Ovary (tissue), 3 donors: ENCODE results near the gene NOTO.

Source experiments
- CTCF ChIP-seq, 3 donors: fragments of 450-650 bp in 2 of 3; fragments of 200-600 bp in 1 of 3; IDR thresholded peaks; one replicate each; pipeline versions ENCODE4 v1.5.1 to v1.8.0; 2016 to 2022; ENCODE audit warnings: antibody characterized with exemption in 3 of 3, mild to moderate bottlenecking in 1 of 3
- EP300 ChIP-seq: sonication (generic); formaldehyde crosslinking; IDR thresholded peaks from one replicate; pipeline ENCODE4 v1.6.1; 2017; ENCODE audit warnings: antibody characterized with exemption
- POLR2A ChIP-seq: fragments of 450-650 bp; IDR thresholded peaks from one replicate; pipeline ENCODE4 v1.6.1; 2017; ENCODE audit warnings: antibody characterized with exemption, mild to moderate bottlenecking, moderate library complexity
- donor health status: DM: no; HTN: no; CAD: no.

DNA sequence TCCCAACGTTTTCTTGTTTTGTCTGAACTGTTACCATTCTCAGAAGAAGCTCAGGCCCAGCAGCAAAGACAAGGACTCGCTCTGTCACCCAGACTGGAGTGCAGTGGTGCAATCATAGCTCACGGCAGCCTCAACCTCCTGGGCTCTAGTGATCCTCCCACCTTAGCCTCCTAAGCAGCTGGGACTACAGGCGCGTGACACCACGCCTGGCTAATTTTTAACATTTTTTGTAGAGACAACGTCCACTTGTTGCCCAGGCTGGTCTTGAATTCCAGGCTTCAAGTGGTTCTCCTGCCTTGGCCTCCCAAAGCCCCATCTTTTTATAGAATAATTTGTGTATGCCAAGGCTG lies 9.7 kb downstream of the NOTO start:
- TF ChIP-seq EP300 (no peak), CTCF (IDR thresholded peaks at IDR 0.05) (no peak), POLR2A (no peak)
